Measurements from ENCODE around the gene SLC66A3.

The SLC66A3 gene

GRCh38 chr2:11213975-11214374 is 58.7 kb downstream of the SLC66A3 start:
- no peak for DNase-seq (ENCODE audit: low spot score)

GRCh38 chr2:11214770-11215169 is 59.5 kb downstream of the SLC66A3 start:
- DNase-seq (ENCODE audit: low spot score) = no peak

- DNase-seq (ENCODE audit: low spot score) = no peak
Measured at GRCh38 chr2:11215407-11215806, 60.1 kb downstream of the SLC66A3 start.

GRCh38 chr2:11220445-11220844 is 65.2 kb downstream of the SLC66A3 start:
- no peak for DNase-seq (ENCODE audit: low spot score)

GRCh38 chr2:11222845-11223244 is 67.6 kb downstream of the SLC66A3 start:
- DNase-seq (ENCODE audit: low spot score) = no peak

- DNase-seq (ENCODE audit: low spot score) = no peak
Measured at GRCh38 chr2:11224887-11225286, 69.6 kb downstream of the SLC66A3 start.

GRCh38 chr2:11227595-11227994 is 72.3 kb downstream of the SLC66A3 start:
- DNase-seq (ENCODE audit: low spot score) = no peak

Data from SK-N-DZ (cell line).